ENCODE data around the gene ZNF75A.
"Not testable (repeated sequence)": the region's sequence is repeated elsewhere in the genome, so short reads cannot be mapped to it uniquely, and the experiment has no call there.

Gene ZNF75A

DNA sequence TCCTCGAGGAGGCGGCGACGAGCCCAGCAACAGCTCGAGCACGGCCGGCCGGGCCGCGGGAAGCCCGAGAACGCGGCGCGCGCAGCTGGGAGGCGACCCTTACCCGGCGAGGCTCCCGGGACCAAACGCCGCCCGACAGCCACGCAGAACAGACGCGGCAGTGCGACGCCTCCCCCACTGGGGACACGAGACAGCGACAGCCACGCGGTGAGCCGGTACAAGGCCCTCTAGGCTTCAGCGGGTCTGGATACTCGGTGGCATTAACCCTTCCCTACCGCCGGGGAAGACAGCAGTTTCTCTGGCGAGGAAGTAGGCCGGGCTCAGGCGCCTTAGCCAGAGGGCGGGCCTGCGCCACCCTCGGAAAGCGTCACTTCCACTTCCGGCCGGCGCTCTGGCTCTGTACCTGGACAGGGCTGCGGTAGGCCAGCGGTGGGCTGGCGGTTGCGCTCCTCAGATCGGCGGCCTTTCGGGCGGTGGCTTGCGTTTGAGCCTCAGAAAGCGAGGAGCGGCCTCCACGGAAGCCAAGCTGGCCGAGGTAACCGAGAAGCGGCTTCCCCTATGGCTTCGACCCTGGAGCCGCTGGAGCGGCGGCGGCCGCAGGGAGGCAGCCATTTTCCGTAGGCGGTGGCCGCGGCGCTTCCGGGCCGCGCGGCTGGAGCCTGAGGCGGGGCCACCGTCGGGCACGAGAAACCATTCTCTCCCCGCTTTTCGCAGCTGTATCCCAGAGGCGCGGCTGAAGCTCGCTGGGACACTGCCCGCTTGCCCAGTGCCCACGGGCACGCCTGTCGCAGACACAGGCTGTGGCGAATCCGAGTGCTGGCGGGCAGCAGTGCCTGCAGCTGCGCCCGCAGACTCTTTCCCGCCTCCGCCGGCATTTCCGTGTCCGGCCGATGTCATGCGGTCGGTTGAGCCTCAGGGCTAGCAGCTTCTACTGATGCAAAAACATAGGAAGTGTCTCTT is at the start of gene ZNF75A, which contains the start of gene TIGD7:
TSS of gene ZNF75A (plus strand) at position 389 of the 960 bp plus-strand sequence. CDS start 2,932 bp downstream, outside the sequence.
TSS of gene TIGD7 (minus strand) at position 322 of the 960 bp plus-strand sequence. CDS start 4,816 bp downstream, outside the sequence.
- peak; percentile 91 to 96 for DNase-seq

DNA sequence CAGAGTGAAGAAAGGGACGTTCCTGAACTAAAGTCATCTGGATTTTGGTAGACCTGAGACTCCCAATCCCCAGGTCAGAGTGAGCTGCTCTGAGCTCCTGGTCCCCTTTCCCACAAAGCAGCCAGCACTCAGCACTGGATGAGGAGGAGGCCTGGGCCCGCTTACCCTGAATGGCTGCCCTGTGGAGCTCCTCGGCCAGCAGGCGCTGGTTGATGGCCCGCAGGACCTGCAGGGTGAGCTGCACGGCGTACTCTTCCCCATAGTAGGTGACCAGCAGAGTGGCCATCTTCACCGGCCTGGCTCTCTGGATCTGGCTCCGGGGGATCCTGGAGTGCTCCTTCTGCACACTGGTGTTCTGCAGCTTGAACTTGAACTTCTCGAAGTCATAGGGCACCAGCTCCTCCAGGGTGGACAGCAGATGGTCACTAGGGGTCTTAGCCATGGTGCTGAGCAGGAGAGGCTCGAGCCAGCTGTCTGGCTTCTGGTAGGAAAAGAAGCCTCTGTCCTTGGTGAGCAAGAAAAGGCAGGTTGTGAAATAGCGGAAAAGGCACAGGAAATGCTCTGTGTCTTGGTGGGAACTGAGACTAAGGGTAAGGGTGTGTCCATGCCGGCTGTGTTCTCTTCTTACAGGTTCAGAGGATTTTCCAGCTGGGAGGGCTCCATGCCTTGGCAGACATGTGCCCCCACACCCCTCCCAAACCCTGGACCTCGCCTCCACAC is 49.0 kb upstream of the ZNF75A start, which contains the start of gene MEFV:
TSS of gene MEFV (minus strand) at position 488 of the 720 bp plus-strand sequence. CDS start at position 442, 46 bp downstream.
- no peak for DNase-seq

- no peak for DNase-seq
Observed at GRCh38 chr16:3256866-3257465, 48.3 kb upstream of the ZNF75A start.

DNA sequence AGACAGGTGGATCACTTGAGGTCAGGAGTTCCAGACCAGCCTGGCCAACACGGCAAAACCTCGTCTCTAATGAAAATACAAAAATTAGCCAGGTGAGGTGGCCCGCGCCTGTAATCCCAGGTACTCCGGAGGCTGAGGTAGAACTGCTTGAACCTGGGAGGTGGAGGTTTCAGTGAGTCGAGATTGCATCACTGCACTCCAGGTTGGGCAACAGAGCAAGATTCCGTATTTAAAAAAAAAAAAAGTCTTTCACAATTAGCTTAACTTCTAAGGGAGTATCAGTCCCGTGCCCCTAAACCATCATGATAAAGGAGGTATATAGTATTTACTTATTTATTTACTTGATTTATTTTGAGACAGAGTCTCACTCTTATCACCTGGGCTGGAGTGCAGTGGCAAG is 45.5 kb upstream of the ZNF75A start:
- no peak for DNase-seq

DNA sequence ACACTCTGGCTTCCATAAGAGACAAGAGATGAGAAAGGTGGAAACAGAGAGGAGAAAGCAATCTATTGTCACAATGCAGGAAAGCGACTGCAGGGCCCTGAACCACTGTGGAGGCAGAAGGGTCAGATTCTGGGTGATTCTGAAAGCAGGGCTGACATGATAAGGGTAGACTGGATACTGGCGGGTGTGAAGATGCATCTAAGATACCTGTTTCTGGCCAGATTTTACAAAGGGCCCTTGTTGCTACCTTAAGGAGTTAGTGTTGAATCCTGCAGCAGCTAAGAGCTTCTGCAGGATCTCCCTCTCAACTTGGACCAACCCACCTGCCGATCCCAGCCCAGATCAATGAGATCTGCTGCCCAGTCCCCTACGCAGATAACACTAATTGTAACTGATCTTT is 42.8 kb upstream of the ZNF75A start:
- no peak for DNase-seq

- peak; percentile 97 to 98 for DNase-seq
Observed at GRCh38 chr16:3264137-3265036, 40.9 kb upstream of the ZNF75A start.

DNA sequence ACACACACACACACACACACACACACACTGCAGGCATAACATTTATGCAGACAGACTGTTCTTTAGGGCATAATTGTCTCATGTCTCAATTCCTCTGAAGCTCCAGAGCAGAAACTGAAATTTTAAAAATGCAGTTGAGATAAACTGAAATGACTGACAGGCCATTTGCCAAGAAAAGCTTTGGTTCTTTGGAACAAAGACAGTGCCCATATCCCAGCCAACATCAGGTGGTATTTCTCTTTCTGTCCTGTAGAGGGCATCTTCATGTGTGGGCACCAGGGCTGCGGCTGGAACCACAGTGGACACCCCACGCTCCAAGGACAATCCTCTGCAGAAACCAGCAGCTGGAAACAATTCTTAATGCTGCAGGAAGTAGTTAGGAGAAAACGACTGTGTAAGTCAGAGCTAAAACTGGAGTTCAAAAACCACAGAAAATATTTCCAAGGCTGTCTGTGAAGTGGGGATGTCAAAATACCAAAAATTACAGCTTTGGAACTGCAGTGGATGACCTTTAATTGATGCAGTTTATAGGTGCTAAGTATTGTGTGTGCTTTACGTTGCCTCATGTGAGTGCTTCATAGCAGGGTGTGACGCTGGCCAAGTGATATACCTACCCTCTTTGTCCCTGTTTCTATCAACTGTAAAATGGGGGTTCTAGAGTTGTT is 38.3 kb upstream of the ZNF75A start:
- DNase-seq, result peak in 1 of 2 donors; percentile 34

DNA sequence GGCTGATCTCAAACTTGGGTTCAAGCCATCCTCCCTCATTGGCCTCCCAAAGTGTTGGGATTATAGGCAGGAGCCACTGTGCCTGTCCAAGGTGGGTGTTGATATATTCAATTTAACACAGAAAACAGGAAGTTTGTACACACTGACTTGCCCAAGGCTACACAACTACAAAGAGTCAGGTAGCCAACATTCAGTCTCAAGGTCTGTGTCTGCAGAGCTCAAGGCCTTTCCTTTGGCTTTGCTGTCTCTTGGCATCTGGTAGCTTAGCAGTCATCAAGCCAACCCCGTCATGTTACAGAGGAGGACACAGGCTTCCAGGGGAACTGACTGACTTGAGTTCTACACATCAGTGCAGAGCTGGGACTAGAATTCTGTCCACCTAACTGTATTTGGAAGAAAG is 37.0 kb upstream of the ZNF75A start:
- no peak for DNase-seq

DNA sequence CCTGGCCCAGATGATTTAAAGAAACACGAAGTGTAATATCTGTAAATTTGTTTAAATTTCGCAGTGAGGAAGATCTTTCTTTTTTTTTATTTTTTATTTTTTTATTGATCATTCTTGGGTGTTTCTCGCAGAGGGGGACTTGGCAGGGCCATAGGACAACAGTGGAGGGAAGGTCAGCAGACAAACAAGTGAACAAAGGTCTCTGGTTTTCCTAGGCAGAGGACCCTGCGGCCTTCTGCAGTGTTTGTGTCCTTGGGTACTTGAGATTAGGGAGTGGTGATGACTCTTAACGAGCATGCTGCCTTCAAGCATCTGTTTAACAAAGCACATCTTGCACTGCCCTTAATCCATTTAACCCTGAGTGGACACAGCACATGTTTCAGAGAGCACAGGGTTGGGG is 34.6 kb upstream of the ZNF75A start:
- not testable (repeated sequence) for DNase-seq

DNA sequence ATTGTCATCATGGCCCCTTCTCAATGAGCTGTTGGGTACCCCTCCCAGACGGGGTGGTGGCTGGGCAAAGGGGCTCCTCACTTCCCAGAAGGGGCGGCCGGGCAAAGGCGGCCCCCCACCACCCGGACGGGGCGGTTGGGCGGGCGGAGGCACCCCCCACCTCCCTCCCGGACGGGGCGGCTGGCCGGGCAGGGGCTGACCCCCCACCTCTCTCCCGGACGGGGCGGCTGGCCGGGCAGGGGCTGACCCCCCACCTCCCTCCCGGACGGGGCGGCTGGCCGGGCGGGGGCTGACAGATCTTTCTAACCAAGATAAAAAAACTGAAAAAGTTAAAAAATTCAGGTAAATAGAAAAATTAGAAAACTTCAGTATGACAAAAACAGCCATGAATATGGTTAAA is 34.0 kb upstream of the ZNF75A start:
- DNase-seq, result not testable (repeated sequence)

GRCh38 chr16:3274490-3274889 is 30.8 kb upstream of the ZNF75A start:
- DNase-seq, result no peak

DNA sequence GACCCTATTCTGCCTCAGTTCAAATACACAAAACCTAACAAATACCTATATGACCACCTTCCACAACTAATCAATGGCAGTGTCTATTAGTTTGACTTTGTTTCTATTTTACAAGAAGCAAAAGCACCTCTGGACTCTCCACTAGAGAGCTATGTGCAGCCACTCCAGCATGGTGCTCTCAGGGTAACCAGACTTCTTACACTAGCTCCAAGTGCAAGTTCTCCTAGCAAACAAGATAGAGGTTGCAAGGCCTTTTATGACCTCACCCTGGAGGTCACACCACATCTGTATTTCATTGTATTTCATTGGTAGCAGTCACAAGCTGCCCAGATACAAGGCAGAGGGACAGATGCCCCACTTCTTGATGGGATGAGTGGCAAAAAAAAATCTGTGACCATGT is 30.4 kb upstream of the ZNF75A start:
- DNase-seq, result no peak

- DNase-seq, result no peak
Observed at GRCh38 chr16:3276679-3277078, 28.6 kb upstream of the ZNF75A start.

DNA sequence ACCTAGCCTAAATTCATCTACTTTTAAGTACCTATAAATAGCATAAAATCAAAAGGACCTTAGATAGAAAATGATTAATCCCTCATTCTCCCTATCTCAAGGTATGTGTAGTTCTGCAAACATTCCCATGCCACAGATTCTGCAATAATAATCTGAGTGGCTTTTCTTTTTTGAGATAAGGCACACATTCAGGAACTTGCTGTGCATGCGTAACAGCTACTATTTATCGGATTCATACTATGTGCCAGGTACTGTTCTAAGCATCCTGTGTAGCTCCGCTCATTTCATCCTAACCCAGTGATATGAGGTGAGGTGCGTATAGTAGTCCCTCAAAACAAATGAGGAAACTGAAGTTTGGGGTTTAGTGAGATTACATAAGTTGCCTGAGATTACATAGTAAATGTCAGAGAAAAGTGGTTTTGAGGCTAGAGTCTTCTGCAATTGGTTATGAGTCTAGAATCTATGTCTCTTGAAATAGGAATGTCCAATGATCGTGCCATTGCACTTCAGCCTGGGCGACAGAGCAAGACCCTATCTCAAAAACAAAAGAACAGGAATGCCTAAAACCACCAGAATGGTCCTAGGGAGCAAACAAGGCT is 24.0 kb upstream of the ZNF75A start:
- no peak for DNase-seq

DNA sequence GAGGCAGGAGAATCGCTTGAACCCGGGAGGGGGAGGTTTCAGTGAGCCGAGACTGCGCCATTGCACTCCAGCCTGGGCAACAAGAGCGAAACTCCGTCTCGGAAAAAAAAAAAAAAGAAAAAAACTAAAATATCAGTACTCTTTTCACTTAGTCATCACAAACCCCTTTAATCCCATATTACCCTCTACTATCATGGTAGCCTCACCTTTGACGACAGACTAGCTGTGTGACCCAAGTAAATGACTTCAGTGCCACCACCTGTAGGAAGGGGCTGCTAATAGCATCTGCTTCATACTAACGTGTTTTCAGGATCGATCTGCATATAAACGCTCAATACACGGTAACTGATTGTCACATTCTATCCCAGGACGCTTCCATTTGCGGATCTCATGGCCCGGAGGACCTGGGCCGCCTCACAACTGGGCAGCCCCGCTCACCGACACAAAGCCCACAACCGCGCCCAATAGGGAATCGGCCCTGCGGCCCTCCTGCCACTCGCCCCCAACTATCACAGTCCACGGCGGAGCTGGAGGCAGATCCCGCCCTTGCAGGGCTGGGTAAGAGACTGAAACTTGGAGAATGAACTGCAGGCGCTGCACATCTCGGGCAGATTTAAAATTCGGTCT is 23.1 kb upstream of the ZNF75A start:
- DNase-seq, result no peak

- DNase-seq, result peak; percentile 95 to 99
Observed at GRCh38 chr16:3282730-3283542, 22.4 kb upstream of the ZNF75A start, which contains the start of gene ZNF263. Gene ZNF263 (plus strand): TSS chr16:3283491. CDS start chr16:3283819, 328 bp downstream.

DNA sequence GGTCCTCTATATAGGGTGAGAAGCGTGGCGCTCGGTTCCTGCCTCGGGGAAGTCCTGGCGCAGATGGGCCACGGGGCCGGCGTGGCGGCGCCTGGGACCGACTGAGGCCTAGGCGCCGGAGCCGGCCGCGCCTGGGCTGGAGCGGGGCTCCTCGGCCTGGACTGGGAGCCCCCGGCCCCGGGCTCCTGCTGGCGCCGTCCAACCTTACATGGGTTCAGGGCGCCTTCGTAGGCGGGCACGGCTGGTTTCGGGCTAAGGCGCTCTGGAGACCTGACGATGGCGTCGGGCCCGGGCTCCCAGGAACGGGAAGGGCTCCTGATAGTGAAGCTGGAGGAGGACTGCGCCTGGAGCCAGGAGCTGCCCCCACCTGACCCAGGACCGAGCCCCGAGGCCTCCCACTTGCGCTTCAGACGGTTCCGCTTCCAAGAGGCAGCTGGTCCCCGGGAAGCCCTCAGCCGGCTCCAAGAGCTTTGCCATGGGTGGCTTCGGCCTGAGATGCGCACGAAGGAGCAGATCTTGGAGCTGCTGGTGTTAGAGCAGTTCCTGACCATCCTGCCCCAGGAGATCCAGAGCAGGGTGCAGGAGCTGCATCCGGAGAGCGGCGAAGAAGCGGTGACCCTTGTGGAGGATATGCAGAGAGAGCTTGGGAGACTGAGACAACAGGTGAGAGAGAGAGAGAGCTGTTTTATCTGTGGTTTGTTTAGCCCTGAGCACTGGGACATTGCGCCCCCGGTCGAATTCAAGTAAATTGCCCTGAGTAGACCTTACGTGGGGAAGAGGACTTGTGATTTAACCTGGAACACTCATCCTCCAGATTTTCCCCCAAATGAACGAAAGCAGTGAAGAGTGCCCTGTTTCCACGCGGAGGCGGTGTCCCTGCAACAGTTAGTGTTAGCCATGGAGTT is 21.5 kb upstream of the ZNF75A start:
- DNase-seq, result no peak

GRCh38 chr16:3285131-3285530 is 20.2 kb upstream of the ZNF75A start:
- no peak for DNase-seq
